H54 (cell line): ENCODE measurements around the gene PRDM2.

ENCODE experiments used
- DNase-seq: peaks from one replicate; pipeline ENCODE4 v3.0.0; 2011; ENCODE audit warnings: low spot score, mixed read lengths; ENCODE audit not compliant: insufficient read length
- FAIRE-seq: peaks from 3 replicates; lab custom pipeline; 2011; peaks lifted over from hg19 to GRCh38; lab: Jason Lieb, UNC
- POLR2A ChIP-seq: IDR thresholded peaks from 2 replicates; pipeline ENCODE4 v1.6.1; 2011; ENCODE audit warnings: low read depth, mild to moderate bottlenecking, low read length

PRDM2 gene

GRCh38 chr1:13804240-13804633 is 104.2 kb downstream of the PRDM2 start:
- no peak for TF ChIP-seq POLR2A
- DNase-seq (no peak), FAIRE-seq (no peak)

GRCh38 chr1:13805431-13805830 is 105.4 kb downstream of the PRDM2 start:
- FAIRE-seq (no peak), DNase-seq (no peak)
- no peak for TF ChIP-seq POLR2A

GRCh38 chr1:13806108-13806507 is 106.1 kb downstream of the PRDM2 start:
- no peak for DNase-seq
- TF ChIP-seq POLR2A: no peak
- FAIRE-seq: no peak

DNA sequence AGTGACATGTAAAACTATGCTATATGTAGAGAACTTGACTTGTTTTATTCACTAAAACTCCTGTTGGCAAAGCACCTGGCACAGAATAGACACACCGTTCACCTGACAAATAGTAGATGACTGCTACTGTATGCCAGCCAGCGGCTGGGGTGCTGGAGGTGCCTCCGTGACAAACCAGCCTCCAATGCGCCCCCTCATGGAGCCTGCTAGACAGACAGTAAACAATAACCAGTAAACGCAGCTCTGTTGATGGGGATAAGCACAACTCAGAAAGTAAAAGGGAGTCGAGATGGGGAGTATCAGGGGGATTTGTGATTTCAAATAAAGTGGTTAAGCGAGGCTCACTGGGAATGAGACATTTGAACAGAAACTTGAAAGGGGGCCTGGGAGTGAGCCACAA is 107.2 kb downstream of the PRDM2 start:
- no peak for TF ChIP-seq POLR2A
- FAIRE-seq (no peak), DNase-seq (no peak)

DNA sequence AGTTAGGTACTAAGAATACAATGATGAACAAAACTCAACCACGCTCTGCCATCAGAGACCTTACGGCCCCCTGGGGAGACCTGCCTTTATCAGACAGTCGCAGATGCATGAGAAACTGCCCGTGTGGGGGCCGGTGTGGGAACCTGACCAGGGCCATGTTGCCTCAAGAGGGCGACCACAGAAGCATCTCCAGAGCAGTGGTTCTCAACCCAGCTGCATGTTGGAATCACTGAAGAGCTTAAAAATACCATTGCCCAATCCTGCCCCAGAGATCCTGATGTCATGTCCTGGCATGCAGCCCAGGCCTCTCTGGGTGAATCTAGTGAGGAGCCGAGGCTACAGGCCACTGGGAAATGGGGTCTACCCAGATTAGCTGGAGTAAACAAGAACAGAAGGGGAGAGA is 108.7 kb downstream of the PRDM2 start:
- DNase-seq (no peak), FAIRE-seq (no peak)
- no peak for TF ChIP-seq POLR2A

GRCh38 chr1:13809461-13810159 is 109.6 kb downstream of the PRDM2 start:
- no peak for FAIRE-seq
- DNase-seq: no peak
- TF ChIP-seq POLR2A: no peak

DNA sequence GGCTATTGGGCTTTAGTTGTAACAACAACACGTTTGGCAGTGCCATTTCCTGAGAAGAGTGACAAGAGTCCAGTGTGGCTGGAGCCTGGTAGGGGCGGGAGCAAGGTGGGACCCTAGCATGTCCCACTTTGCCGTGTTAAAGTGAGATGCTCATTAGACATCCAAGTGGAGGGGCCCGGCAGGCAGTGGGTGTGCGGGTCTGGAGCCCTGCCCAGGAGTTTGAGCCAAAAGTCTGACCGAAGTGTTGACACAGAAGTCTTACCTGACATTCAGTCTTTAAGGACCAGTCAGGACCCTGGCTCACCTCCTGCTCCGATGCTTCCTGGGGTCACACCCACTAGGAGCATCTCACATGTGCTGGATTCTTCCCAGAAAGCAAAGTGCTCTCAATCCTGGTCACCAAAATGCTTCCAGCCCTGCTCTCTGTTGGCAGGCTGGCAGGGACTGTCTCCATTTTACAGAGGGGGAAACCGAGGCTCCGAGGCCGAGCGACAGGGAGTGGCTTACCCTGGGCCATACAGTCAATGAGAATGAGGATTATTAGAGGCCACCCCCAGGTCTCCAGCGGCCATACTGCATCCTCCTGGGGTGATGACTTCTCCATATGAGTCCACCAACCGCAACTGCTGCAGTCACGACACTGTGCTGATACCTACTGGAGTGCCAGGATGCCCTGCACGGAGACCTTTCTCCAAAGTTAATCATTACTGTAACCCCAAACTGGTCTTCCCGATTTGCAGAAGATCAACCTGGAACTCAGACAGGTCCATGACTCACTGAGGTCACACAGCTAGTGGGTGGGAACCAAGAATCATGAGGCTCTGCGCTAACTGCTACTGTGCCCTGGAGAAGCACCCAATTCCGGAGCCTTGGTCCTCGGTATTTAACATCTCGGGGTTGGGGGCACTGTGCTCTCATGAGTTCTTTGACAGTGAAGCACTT is 112.7 kb downstream of the PRDM2 start:
- FAIRE-seq: no peak
- no peak for TF ChIP-seq POLR2A
- no peak for DNase-seq

- TF ChIP-seq POLR2A: no peak
- no peak for DNase-seq
- FAIRE-seq: no peak
These were observed 113.5 kb downstream of the PRDM2 start for GRCh38 chr1:13813398-13814012.

- FAIRE-seq: no peak
- no peak for TF ChIP-seq POLR2A
- DNase-seq: no peak
These were observed 114.1 kb downstream of the PRDM2 start for GRCh38 chr1:13814131-13814530.

DNA sequence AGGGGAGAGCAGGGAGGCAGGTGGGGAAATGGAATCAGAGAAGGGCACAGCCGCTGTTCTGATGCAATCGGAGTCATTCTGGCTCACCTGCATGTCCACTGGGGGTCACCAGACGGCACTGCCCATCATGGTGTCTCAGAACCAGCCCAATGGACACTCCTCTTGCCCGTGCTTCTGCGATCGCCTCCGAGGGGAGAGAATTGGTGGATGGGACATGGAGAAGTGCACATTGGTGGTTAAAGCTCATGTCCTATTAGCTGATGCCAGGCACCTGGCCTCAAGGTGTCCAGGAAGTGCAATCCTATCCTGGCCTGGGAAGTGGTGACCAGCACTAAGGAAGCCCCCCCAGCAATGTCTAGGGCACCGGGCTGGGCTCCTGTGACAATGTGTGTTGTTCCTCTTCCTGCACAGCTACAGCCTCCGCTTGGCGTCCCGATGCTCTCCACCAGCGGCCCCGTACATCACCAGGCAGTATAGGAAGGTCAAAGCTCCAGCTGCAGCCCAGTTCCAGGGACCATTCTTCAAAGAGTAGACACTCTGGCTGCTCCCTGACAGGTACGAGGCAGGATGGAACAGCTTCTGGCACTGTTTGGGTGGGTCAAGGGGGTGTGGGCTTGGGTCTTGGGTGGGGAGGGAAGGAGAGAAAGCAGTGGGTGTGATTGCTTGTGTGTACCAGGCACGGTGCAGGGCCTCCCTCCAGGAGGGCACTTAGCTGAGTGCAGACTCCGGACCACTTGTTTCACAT is 116.2 kb downstream of the PRDM2 start:
- FAIRE-seq (no peak), DNase-seq (no peak)
- TF ChIP-seq POLR2A: no peak

DNA sequence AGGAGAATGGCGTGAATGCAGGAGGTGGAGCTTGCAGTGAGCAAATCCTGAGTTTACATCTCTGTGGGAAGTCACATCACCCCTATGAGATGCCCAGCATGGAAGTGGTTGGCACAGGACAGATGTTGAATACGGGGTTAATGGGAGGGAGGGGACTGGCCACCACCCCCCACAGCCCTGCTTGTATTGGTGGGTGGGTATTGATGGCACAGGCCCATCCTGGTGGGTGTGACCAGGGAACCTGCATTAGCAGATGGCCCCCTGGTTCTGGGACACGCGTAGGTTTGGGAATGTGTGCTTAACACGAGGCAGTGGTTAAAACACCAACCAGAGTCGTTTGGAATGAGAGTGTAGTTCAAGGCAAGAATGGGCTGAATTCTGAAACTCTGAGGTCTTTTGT is 117.9 kb downstream of the PRDM2 start:
- no peak for TF ChIP-seq POLR2A
- FAIRE-seq (no peak), DNase-seq (no peak)

- FAIRE-seq: no peak
- no peak for DNase-seq
- no peak for TF ChIP-seq POLR2A
These were observed 118.9 kb downstream of the PRDM2 start for GRCh38 chr1:13818926-13819325.

DNA sequence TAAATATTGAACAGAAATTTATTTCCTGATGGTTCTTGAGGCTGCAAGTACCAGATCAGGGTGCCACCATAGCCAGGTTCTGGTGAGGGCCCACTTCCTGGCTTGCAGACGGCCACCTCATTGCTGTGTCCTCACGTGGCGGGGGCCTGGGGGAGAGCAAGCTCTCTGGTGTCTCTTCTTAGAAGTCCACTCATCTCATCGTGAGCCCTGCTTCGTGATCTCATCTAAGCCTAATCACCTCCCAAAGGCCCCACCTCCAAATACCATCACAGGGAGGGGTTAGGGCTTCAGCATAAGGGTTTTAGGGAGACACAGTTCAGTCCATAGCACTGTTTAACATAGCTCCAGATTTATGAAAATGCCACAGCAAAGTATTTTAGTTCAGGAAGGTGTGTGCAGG is 119.7 kb downstream of the PRDM2 start:
- no peak for TF ChIP-seq POLR2A
- FAIRE-seq (no peak), DNase-seq (no peak)

DNA sequence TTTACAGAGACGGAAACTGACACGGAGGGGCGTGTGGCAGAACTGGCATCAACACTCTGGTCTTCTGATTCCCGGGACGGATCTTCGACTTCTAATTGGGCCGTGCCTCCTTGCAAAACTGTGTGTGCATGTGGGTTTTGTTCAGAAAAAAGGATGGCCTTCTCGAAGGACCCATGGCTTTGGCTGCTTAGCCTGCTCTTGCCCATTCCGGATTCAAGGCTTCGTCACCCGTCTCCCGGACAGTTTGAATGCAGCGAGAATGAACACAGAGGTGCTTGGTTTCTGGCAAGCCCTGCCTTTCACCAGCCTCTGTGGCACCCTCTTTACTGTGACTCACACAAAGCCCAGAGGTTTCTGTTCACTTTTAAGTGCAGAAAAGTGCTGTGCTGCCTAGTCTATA is 120.1 kb downstream of the PRDM2 start:
- DNase-seq: no peak
- no peak for TF ChIP-seq POLR2A
- FAIRE-seq: no peak
